HFF-Myc (cell line): ENCODE results near the gene TLL1.

ENCODE experiments used
- DNase-seq: peaks from one replicate; pipeline ENCODE4 v3.0.0-alpha.2; 2011; ENCODE audit warnings: low read depth; ENCODE audit errors: extremely low read depth
- H3K4me3 ChIP-seq: replicated peaks from 2 replicates; pipeline ENCODE4 v1.5.1; 2011; ENCODE audit warnings: low read depth, mild to moderate bottlenecking, control low read depth, low read length
- TF ChIP-seq, protein P1 (sequence below): IDR thresholded peaks from 2 replicates; pipeline ENCODE4 v1.5.1; 2012; ENCODE audit warnings: mild to moderate bottlenecking, low read depth, low read length, control low read depth; ENCODE audit errors: missing control alignments

The TLL1 gene

DNA sequence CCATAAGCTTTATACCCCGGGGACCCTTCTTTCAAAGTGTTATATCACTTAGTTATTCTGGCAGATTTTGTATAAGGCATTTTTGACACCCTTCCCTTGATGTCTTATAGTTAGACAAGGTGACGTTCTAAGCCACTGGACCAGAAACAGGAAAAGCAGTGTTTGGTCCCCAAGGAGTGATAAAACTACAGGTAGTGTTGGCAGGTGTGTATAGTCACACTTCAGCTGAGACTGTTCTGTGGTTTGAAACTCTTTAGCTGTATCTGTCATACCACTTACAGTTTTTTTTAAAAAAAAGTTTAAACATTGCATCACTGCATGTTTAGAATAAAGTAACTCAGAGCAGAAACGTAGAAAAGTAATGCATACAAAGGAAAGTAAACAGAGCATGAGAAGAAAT, 48.5 kb downstream of the TLL1 start:
- no peak for DNase-seq
- no peak overlapping the region for H3K4me3 ChIP-seq
- TF ChIP-seq, protein P1, sequence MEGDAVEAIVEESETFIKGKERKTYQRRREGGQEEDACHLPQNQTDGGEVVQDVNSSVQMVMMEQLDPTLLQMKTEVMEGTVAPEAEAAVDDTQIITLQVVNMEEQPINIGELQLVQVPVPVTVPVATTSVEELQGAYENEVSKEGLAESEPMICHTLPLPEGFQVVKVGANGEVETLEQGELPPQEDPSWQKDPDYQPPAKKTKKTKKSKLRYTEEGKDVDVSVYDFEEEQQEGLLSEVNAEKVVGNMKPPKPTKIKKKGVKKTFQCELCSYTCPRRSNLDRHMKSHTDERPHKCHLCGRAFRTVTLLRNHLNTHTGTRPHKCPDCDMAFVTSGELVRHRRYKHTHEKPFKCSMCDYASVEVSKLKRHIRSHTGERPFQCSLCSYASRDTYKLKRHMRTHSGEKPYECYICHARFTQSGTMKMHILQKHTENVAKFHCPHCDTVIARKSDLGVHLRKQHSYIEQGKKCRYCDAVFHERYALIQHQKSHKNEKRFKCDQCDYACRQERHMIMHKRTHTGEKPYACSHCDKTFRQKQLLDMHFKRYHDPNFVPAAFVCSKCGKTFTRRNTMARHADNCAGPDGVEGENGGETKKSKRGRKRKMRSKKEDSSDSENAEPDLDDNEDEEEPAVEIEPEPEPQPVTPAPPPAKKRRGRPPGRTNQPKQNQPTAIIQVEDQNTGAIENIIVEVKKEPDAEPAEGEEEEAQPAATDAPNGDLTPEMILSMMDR = no peak

DNA sequence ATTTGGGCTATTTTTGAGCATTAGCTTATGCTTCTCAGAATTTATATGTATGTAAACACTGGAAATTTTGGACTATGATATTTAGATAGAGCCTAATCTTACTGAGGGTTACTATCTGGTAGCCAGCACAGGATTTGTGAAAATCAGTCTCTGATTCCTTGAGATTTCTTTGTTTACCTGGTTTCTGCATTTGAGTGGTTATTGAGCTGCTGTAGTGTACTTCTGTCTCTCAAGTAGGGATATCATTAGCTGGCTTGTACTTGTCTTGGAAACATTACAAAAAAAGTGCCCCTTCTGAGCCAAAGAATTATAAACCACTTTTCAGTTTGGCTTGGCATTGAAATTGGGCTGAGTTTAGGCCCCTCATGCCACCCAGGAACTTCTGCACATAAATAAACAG, 49.7 kb downstream of the TLL1 start:
- H3K4me3 ChIP-seq = no peak overlapping the region
- TF ChIP-seq, protein P1 = no peak
- no peak for DNase-seq

DNA sequence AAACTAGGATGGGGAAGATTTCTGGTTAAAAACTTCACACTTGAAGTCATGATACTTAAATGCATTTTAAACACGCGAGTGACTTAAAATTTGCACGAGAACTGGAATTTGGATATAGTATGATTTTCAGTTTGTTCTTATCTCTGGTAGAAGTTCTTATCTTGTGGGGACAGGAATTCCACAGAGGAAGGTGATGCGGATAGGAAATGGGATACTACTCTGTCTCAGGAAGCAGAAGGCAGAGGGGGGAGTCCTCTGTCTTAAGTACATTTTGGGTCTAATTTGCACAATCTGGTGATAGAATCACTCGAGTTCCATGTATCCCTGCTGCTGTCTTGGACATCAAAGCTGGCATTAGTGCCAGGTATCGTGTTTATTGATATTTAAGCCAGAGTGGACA, 53.3 kb downstream of the TLL1 start:
- DNase-seq = no peak
- no peak overlapping the region for H3K4me3 ChIP-seq
- TF ChIP-seq, protein P1 = no peak

DNA sequence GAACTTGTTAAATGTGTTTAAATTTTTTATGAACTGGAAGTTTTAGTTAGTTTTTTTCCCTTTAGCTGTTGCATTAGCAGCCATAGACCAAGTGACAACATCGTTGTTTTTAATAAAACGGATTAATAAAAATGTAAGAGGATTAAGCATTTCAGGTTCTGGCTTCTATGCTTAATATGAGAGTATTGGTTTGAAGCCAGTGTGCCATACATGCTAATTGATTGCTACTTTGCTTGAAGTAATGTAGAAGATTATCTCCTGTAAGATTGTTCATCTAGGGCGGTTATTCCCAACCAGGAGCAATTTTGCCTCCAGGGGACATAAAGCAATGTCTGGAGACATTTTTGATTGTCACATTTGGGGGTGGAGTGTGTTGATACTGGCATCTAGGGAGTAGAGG, 54.3 kb downstream of the TLL1 start:
- TF ChIP-seq, protein P1 = no peak
- no peak overlapping the region for H3K4me3 ChIP-seq
- no peak for DNase-seq

DNA sequence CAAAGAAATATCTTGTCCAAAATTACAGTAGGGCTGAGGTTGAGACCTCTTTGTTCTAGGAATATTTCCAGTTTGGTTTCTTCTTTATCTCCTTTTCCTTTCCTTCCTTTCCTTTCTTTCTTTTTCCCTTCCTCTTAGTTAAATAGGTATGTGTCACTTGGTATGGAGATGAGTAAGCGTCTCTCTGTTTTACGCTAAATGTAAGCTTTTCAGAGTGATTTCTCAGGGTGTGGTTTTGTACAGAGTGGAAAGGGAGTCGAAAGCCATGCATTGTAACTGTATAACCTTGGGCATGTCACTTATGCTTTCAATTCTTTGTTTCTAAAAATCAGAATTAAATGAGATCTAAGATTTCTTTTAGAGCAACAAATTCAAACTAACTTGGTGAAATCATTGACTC, 54.8 kb downstream of the TLL1 start:
- TF ChIP-seq, protein P1 = no peak
- DNase-seq = no peak
- H3K4me3 ChIP-seq = no peak overlapping the region

DNA sequence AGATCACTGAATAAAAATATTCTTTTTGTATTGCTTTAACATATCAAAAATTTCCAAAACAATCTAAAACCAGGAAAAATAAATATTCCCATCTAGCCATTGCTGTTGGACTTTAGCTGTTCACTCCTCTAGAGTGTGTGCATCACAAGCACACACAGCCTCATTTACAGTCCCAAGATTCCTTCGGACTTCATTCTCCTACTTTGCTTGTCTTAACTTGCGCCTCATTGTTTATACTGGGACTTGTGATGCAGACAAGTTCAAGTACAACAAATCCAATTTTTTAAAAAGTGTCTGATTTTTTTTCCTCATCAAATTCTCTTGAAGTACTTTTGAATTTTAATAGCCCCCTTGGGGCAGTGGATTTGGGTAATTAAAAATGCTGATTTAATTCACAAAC, 55.6 kb downstream of the TLL1 start:
- no peak for DNase-seq
- TF ChIP-seq, protein P1 = no peak
- no peak overlapping the region for H3K4me3 ChIP-seq

DNA sequence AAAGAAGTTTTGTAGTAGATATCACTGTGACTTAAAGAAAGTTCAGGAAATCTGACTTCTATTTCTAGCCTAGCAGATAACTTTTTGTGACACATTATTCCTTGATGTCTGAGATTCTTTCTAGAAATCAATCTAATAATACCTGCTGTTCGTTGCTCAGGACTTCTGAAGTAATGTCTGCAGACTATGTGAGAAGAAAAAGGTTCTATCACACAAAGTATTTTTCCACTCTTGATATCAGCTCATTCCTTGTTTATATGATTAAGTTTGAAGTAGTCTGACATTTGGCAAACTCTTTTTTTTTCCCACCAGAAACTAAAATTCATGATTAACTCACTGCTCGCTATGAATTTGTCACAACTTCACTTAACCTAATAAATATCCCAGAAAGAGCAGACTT, 56.6 kb downstream of the TLL1 start:
- DNase-seq = no peak
- H3K4me3 ChIP-seq = no peak overlapping the region
- TF ChIP-seq, protein P1 = no peak
